ENCODE measurements around the gene CHST7.

GRCh38 chrX:46587753-46588171 lies 14.2 kb downstream of the CHST7 start:
- no peak for TF ChIP-seq ZNF462 (CRISPR knock-in tag; IDR thresholded peaks at IDR 0.05)
- TF ChIP-seq, protein P1, sequence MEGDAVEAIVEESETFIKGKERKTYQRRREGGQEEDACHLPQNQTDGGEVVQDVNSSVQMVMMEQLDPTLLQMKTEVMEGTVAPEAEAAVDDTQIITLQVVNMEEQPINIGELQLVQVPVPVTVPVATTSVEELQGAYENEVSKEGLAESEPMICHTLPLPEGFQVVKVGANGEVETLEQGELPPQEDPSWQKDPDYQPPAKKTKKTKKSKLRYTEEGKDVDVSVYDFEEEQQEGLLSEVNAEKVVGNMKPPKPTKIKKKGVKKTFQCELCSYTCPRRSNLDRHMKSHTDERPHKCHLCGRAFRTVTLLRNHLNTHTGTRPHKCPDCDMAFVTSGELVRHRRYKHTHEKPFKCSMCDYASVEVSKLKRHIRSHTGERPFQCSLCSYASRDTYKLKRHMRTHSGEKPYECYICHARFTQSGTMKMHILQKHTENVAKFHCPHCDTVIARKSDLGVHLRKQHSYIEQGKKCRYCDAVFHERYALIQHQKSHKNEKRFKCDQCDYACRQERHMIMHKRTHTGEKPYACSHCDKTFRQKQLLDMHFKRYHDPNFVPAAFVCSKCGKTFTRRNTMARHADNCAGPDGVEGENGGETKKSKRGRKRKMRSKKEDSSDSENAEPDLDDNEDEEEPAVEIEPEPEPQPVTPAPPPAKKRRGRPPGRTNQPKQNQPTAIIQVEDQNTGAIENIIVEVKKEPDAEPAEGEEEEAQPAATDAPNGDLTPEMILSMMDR (conservative IDR thresholded peaks at IDR 0.05; ENCODE audit: low read depth in 2 of 2) = no peak
- no peak for TF ChIP-seq POLR2AphosphoS5 (IDR thresholded peaks at IDR 0.05; ENCODE audit: low read depth)
- TF ChIP-seq EZH2 (IDR thresholded peaks at IDR 0.05; ENCODE audit: low read depth, unreplicated experiment) = no peak
- TF ChIP-seq CREB1 (CRISPR knock-in tag; IDR thresholded peaks at IDR 0.05; ENCODE audit: low read depth) = no peak
